B cell (primary cell): Measurements from ENCODE around the gene ERLEC1. TPM values are rescaled to one million over a fixed set of nuclear protein-coding genes. Genes with fewer than 3 reads are reported as not detected.

Experiments used
- ATAC-seq: fragments of 200-7000 bp; cut with Tn5 transposase; one replicate; pipeline ENCODE4 v1.10.0; 2021; ENCODE audit warnings: low read depth, mild to moderate bottlenecking, moderate number of reproducible peaks, moderate library complexity
- CTCF ChIA-PET: fragments of 350-600 bp; sonication (Branson Sonifier 250); formaldehyde crosslinking; loops from one replicate; lab custom pipeline; 2021; ENCODE audit warnings: antibody characterized with exemption, inconsistent platforms; lab: Charles Lee
- POLR2A ChIA-PET: fragments of 350-600 bp; sonication (Branson Sonifier 250); formaldehyde crosslinking; loops from one replicate; lab custom pipeline; 2021; ENCODE audit warnings: antibody characterized with exemption; lab: Charles Lee
- DNase-seq: peaks from one replicate; pipeline ENCODE4 v3.0.0; 2013
- H2AFZ ChIP-seq: 2 replicates; pipeline ENCODE4 v1.6.1; 2012; ENCODE audit warnings: mild to moderate bottlenecking, low read depth, low read length; ENCODE audit not compliant: insufficient read depth, poor library complexity, severe bottlenecking
- H3K27ac ChIP-seq, 2 donors: 1 replicate in 1 of 2; 2 replicates in 1 of 2; pipeline ENCODE4 v1.5.1; 2012 to 2013; ENCODE audit warnings: low read length in 2 of 2, mild to moderate bottlenecking in 2 of 2, moderate library complexity in 1 of 2
- H3K27me3 ChIP-seq, 4 experiments: fragments of 200-600 bp in 1 of 4; sonication (generic) in 1 of 4; replicated peaks in 1 of 4; 1 replicate in 2 of 4; 2 replicates in 2 of 4; pipeline versions ENCODE4 v1.6.1 to v1.7.0; 2013 to 2016; ENCODE audit warnings: low read length in 3 of 4, mild to moderate bottlenecking in 2 of 4, mixed read lengths in 1 of 4, moderate library complexity in 1 of 4; ENCODE audit not compliant: insufficient read depth in 4 of 4, control insufficient read depth in 3 of 4; ENCODE audit errors: control extremely low read depth in 1 of 4
- H3K36me3 ChIP-seq, 2 experiments: replicated peaks in 1 of 2; 1 replicate in 1 of 2; 2 replicates in 1 of 2; pipeline versions ENCODE4 v1.6.1 to v1.7.1; 2013; ENCODE audit warnings: low read length in 1 of 2; ENCODE audit not compliant: insufficient read depth in 2 of 2, control insufficient read depth in 1 of 2; ENCODE audit errors: control extremely low read depth in 1 of 2, extremely low read depth in 1 of 2
- H3K4me1 ChIP-seq, 2 donors: fragments of 200-600 bp in 1 of 2; sonication (generic) in 1 of 2; 1 replicate in 1 of 2; 2 replicates in 1 of 2; pipeline versions ENCODE4 v1.5.1 to v1.6.1; 2013 to 2017; ENCODE audit warnings: low read length in 2 of 2; ENCODE audit not compliant: control insufficient read depth in 2 of 2, insufficient read depth in 2 of 2
- H3K4me2 ChIP-seq: replicated peaks from 2 replicates; pipeline ENCODE3; 2012; ENCODE audit warnings: mild to moderate bottlenecking, low read depth, low read length; ENCODE audit not compliant: poor library complexity, severe bottlenecking
- H3K4me3 ChIP-seq, 5 experiments: fragments of 200-600 bp in 1 of 5; sonication (generic) in 1 of 5; 1 replicate in 3 of 5; 2 replicates in 2 of 5; pipeline versions ENCODE4 v1.5.1 to v1.7.0; 2011 to 2016; ENCODE audit warnings: low read length in 4 of 5, mild to moderate bottlenecking in 4 of 5, low read depth in 2 of 5, control low read depth in 1 of 5, moderate library complexity in 1 of 5; ENCODE audit not compliant: insufficient read depth in 1 of 5; ENCODE audit errors: control extremely low read depth in 1 of 5, extremely low read depth in 1 of 5
- H3K79me2 ChIP-seq: fragments of 200-600 bp; sonication (generic); one replicate; pipeline ENCODE4 v1.6.0; 2016; ENCODE audit warnings: low read length; ENCODE audit not compliant: control insufficient read depth, insufficient read depth
- H3K9ac ChIP-seq: fragments of 200-600 bp; sonication (generic); 2 replicates; pipeline ENCODE4 v1.6.1; 2017; ENCODE audit warnings: mild to moderate bottlenecking, low read length, moderate library complexity
- H3K9me3 ChIP-seq, 3 donors: one replicate each; pipeline versions ENCODE4 v1.6.1 to v1.7.1; 2013; ENCODE audit warnings: low read length in 2 of 3; ENCODE audit not compliant: control insufficient read depth in 2 of 3, insufficient read depth in 1 of 3; ENCODE audit errors: control extremely low read depth in 1 of 3
- H4K20me1 ChIP-seq: 2 replicates; pipeline ENCODE4 v1.6.0; 2012; ENCODE audit warnings: mild to moderate bottlenecking, low read length; ENCODE audit not compliant: insufficient read depth, control insufficient read depth, poor library complexity, severe bottlenecking
- H3K27ac Mint-ChIP-seq: one replicate; pipeline ENCODE4 v1.8.0; 2021; ENCODE audit warnings: mixed read lengths
- H3K27me3 Mint-ChIP-seq: one replicate; pipeline ENCODE4 v1.8.0; 2021; ENCODE audit warnings: mixed read lengths
- H3K4me1 Mint-ChIP-seq: one replicate; pipeline ENCODE4 v1.8.0; 2021; ENCODE audit warnings: mixed read lengths
- H3K4me3 Mint-ChIP-seq: one replicate; pipeline ENCODE4 v1.8.0; 2021; ENCODE audit warnings: mixed read lengths
- H3K9me3 Mint-ChIP-seq: one replicate; pipeline ENCODE4 v1.8.0; 2022; ENCODE audit warnings: mixed read lengths; ENCODE audit not compliant: insufficient read depth
- EZH2 ChIP-seq: IDR thresholded peaks from 2 replicates; pipeline ENCODE4 v1.6.1; 2012; ENCODE audit warnings: borderline replicate concordance, low read depth, mild to moderate bottlenecking, moderate library complexity, low read length; ENCODE audit not compliant: insufficient read depth, poor library complexity, severe bottlenecking
- WGBS: methylation state at CpG from one replicate; pipeline ENCODE4 v1.1.5; 2013; ENCODE audit warnings: missing lambda C conversion rate; ENCODE audit not compliant: insufficient coverage; 5-methylcytosine and 5-hydroxymethylcytosine counted together
- intact Hi-C: fragments of 100-400 bp; cut with micrococcal nuclease; formaldehyde crosslinking; loops from one replicate; pipeline ENCODE4 v1.10.0; 2022
- polyA plus RNA-seq: library from polyadenylated mRNA; depleted of rRNA; stranded (reverse); fragments of >200 nt; gene quantifications from 2 replicates; pipeline ENCODE4 v1.2.3, GENCODE V29; 2012
- total RNA-seq, 2 donors: library from RNA; stranded (reverse); fragments of 120-200 nt in 1 of 2; gene quantifications; 1 replicate in 1 of 2; 2 replicates in 1 of 2; pipeline versions ENCODE4 v1.2.3 to v1.2.4, GENCODE V29; 2013 to 2022
- TF ChIP-seq, protein P1 (sequence below): fragments of 200-600 bp; IDR thresholded peaks from one replicate; pipeline ENCODE4 v1.8.0; 2022; ENCODE audit warnings: antibody characterized with exemption, mild to moderate bottlenecking

ERLEC1 gene
- total and polyA plus RNA-seq, 2 donors (not counting 1 experiment from before 2014, with no cell fraction given), result 20.4 to 22.9 TPM

- Histone ChIP-seq H3K27ac (no peak overlapping the region), H2AFZ (no peak overlapping the region), H3K79me2 (no peaks in the 10 kb centered on the region), H3K4me2 (no peak overlapping the region), H3K9ac (no peak overlapping the region), H3K9me3 (no peaks in the 10 kb centered on the region), H3K36me3 (peaks cover 0 to 5% of the 10 kb centered on the region in 2 experiments), H3K4me3 (no peak overlapping the region), H3K4me1 (no peaks in the 10 kb centered on the region), H3K27me3 (no peaks in the 10 kb centered on the region), H4K20me1 (no peaks in the 10 kb centered on the region)
- Mint-ChIP-seq H3K27ac (no peak overlapping the region), H3K4me3 (no peak overlapping the region), H3K27me3 (no peaks in the 10 kb centered on the region), H3K9me3 (no peaks in the 10 kb centered on the region), H3K4me1 (no peaks in the 10 kb centered on the region)
- intact Hi-C loops, result no loop called here
- ChIA-PET CTCF (no interaction called here), POLR2A (no interaction called here)
- ATAC-seq (no peak), DNase-seq (no peak)
- TF ChIP-seq, protein P1, sequence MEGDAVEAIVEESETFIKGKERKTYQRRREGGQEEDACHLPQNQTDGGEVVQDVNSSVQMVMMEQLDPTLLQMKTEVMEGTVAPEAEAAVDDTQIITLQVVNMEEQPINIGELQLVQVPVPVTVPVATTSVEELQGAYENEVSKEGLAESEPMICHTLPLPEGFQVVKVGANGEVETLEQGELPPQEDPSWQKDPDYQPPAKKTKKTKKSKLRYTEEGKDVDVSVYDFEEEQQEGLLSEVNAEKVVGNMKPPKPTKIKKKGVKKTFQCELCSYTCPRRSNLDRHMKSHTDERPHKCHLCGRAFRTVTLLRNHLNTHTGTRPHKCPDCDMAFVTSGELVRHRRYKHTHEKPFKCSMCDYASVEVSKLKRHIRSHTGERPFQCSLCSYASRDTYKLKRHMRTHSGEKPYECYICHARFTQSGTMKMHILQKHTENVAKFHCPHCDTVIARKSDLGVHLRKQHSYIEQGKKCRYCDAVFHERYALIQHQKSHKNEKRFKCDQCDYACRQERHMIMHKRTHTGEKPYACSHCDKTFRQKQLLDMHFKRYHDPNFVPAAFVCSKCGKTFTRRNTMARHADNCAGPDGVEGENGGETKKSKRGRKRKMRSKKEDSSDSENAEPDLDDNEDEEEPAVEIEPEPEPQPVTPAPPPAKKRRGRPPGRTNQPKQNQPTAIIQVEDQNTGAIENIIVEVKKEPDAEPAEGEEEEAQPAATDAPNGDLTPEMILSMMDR, result no peak
- no peak for TF ChIP-seq EZH2
Observed at GRCh38 chr2:53753041-53753440, 33.8 kb upstream of the ERLEC1 start.

GRCh38 chr2:53755121-53755520 is 31.7 kb upstream of the ERLEC1 start:
- Mint-ChIP-seq H3K27ac (no peak overlapping the region), H3K27me3 (no peaks in the 10 kb centered on the region), H3K4me1 (no peaks in the 10 kb centered on the region), H3K4me3 (no peak overlapping the region), H3K9me3 (no peaks in the 10 kb centered on the region)
- H3K36me3 ChIP-seq, result peaks cover 0 to 6% of the 10 kb centered on the region in 2 experiments
- WGBS, result no CpG with 5 or more reads among the region's 2 CpGs
- DNase-seq, result no peak
- H3K27me3 ChIP-seq, result no peaks in the 10 kb centered on the region
- no peaks in the 10 kb centered on the region for H3K79me2 ChIP-seq
- CTCF ChIA-PET, result no interaction called here
- no peak overlapping the region for H3K4me3 ChIP-seq
- H3K9me3 ChIP-seq, result no peaks in the 10 kb centered on the region
- H3K4me1 ChIP-seq, result no peaks in the 10 kb centered on the region
- no peaks in the 10 kb centered on the region for H4K20me1 ChIP-seq
- POLR2A ChIA-PET, result interaction anchor here (1.8 kb wide), 1 partner anchor 12 kb away, joined by 14 read pairs; the partner anchor contains the start of gene CHAC2
- no peak for TF ChIP-seq EZH2
- TF ChIP-seq, protein P1, result no peak
- H3K9ac ChIP-seq, result no peak overlapping the region
- intact Hi-C loops, result no loop called here
- no peak overlapping the region for H2AFZ ChIP-seq
- ATAC-seq, result no peak
- no peak overlapping the region for H3K4me2 ChIP-seq
- no peak overlapping the region for H3K27ac ChIP-seq
